NCI-H82 treated with DMSO at 0.1 percent for 48 hours (cell line): ENCODE data around the gene SUPT5H.
A peak's percentile ranks its signal among the peaks of the same experiment; 100 is the strongest.

Experiments used
- DNase-seq: peaks from one replicate; lab custom pipeline; 2025; ENCODE audit not compliant: unreplicated experiment; lab: John Stamatoyannopoulos, UW

The SUPT5H gene

DNA sequence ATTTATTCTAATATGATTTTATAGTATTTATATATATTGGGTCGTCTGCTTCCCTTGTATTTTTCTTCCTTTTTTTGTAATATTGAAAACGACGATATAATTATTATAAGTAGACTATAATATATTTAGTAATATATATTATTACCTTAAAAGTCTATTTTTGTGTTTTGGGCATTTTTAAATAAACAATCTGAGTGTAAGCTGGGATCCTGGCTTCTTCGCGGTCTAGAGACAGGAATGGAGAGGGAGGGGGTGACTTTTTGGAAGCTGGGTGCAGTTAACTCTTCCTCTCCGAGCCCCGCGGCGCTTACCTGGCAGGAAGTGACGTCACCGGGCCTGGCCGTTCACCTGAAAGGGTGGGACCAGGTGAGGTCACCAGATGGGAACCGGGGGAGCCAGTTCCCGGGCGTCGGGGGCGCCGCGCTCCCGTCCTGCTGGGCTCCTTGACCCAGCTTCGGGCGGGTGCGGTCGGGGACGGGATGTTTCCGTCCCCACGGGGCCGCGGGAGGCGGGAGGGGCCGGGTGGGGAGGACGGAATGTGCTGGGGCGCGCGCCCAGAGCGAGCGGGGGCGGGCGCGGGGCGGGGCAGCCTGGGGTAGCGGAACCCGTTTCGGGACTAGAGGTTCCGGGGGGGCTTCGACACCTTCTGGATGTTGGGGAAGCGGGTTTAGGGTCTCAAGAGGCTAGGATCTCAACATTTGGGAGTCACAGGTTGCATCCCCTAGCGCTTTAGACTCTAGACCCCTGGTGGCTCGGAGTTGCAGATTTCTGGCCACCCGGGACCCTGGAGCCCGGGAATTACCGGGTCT lies 36.0 kb upstream of the SUPT5H start:
- DNase-seq: no peak

DNA sequence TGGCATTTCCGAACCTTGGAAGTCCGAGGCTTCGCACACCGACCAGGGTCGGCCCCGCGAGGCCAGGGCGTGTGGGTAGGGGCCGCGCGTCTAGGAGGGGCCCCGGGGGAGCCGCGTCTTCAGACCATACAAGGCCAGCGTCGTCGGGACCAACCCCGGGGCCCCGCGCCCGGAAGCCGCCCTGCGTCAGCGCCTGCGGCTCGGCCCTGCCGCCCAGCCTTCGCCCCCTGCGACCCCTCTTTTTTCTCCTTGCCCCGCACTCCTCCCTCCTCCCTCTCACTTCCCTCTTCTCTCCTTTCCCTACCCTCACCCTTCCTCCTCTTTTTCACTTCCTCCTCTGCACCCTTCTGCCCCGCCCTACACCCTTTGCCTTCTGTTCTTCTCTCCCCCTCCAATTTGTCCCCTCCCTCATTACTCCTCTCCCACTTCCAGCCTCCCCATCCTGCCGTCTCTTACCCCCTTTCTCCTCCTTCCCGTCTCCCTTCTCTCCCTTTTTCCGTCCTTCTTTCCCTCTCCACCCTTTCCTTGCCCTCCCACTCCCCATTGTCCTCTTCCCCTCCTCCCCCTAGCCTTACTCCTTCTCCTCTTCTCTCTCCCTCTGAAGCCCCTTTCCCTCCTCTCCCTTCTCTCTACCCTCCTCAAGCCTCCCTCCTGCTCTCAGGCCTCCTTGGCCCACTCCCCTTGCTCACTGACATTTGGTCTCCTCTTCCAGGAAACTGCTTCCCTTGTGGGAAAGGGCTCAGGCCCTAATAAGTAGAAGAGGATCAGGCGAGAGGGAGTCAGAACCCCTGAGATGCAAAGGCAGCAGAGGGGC lies 35.2 kb upstream of the SUPT5H start:
- no peak for DNase-seq

DNA sequence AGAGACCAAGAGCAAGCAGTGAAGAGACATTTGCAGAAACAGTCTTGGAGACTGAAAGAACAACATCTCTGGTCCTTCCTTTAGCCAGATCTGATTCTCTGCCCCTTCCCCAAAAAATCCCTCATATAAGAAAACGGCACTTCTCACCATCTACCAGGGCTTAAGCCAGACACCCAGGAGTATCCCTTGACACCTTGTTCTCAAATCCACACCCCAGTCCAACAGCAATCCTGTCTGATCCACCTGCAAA lies 34.6 kb upstream of the SUPT5H start:
- DNase-seq: no peak

DNA sequence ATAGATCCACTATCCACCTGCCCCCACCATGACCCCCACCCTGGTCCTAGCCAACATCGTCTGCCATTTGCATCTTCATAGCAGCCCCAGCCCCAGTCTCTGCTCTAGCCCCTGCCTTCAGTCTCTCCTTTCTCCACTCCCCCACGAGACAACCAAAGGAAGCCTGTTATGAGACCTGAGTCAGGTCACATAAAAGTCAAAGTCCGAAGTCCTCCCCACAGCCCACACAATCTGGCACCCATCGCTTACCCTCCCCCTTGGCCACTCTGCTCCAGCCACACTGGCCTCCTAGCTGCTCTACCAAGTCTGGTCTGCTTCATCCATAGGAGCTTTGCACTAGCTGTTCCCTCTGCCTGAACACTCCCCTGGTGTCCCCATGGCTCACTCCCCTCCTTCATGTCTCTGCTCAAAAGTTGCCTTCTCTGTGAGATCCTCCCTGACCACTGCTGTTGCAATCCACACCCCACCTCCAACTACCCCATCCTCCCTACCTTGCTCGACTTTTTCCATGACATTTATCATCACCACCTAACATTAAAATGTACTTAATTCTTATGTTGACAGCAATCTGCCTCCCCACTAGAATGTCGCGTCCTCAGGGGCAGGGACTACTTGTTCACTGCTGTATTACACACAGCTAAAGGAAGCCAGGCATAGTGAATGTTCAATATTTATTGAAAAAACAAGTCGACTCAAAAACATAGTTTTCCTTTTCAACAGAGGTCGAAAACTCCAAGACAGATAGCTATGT lies 34.1 kb upstream of the SUPT5H start:
- no peak for DNase-seq

DNA sequence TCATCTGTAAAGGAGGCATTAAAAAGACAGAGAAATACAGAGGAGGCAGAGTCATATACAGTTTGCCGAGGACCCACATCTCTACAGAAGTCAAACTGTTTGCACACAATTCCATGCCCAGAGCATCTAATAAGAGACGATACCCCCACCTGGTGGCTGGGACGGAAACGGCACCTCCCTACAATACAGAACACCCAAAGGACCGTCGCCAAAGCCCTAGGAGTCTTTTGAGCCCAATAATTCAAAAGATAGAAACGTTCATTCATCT lies 33.6 kb upstream of the SUPT5H start:
- DNase-seq: peak; percentile 97

DNA sequence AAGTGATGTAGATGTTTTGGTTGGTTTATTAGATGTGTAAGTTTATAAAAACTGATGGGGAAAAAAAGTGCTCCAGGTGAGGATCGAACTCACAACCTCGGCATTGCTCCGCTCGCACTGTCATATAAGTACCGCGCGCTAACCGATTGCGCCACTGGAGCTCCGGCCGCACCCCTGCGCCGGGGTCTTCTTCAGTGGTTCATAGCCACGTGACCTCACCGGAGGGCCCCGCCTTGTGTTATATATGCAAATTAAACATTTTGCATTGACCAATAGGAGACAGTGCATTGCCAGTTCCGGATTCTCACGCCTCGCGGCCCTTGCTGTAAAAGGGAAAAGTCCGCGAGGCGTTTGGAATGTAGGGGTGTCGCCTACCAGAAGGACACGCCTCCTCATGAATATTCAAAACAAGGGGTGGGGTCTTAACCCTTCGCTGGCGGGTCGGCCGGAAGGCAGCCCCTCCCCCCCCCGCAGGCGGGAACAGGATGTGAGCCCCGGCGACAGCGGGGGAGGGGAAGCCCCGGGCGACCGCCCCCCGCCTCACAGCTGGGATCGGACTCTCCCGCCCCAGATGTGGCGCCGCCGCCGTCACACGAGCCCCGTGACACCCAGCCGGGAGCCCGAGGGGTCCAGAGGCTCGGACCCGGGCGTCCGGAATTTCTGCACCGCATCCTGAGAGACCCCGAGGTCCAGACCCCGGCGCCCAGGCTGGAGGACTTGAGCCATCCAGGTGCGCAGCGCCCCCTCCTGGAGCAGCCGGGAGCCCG lies 33.1 kb upstream of the SUPT5H start, which contains the start of gene PLEKHG2:
Gene PLEKHG2, plus strand, starts transcription at position 570 of the 767 bp plus-strand sequence. CDS start 1,418 bp downstream, outside the sequence.
- peak; percentile 99 for DNase-seq

DNA sequence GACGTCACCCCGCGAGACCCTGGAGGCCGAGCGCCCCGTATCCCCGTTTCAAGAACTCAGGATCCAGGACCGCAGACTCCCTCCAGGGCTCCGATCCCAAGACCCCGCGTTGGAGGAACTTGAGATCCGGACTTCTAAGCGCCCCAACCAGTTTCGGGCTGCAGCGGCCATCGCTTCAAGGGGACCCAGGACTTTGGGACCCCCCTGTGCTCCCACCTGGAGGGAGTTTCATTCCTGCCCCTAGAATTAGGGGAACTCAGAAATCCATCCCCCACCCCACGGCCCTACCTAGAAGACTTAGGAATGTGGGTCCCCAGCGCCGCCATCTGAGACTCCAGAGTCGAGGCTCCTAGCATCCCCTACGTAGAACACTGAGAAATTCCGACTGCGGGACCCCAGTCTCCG lies 32.5 kb upstream of the SUPT5H start:
- DNase-seq: no peak

DNA sequence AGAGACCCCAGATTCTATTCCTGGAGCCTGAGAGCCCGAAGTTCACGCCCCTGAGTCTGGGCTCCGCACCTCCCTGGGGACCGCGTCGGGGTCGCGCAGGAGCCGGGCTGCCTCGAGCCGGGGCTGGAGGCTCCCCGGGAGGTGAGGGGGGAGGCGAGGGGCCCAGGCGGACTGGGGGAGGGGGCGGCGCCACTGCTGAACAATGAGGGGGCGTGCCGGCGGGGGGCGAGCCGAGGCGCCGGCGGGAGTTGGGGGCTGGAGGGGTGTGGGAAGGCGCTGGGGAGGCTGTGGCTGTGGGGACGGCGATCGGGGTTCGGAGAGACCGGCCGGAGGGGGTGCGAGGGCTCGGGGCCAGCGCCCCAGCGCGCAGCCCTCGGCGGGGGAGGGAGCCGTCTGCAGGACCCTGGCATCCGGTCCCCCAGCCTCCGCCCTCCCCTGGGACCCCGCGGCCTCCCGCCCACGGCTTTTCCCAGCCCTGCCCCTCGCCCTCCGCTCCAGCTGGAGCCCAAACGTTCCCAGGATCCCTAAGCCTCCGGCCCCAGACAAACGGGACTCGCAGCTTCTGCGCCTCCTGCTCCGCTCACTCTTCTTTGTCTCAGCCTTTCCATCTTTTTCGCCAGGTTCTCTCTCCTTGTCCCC lies 32.0 kb upstream of the SUPT5H start:
- DNase-seq: peak; percentile 56

DNA sequence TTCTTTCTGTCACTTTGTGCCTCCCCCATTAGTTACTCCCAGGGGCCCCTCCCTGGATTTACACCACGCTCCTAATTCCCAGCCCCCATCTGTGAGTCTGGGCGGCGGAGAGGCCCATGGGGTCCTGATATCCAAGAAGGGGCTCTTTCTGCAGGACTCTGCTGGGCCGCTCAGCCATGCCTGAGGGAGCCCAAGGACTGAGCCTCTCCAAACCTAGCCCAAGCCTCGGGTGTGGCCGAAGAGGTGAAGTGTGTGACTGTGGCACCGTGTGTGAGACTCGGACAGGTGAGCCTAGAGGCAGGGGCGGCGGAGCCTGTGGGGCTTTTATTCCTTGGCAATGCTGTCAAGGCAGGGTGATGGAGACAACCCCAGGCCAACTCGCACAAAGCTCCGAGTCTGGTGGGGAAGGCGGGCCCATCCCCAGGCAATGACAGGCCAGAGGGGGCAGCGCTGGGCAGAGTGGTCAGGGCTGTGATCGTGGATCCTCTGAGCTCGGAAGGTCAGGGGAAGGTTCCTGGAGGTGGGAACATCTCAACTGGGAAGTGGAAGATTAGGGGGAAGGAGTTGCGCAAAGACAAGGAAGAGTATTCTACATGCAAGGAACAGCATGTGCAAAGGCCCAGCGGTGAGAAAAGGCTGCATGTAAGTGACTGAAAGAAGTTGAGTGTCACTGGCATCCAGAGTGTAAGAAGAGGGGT lies 31.3 kb upstream of the SUPT5H start:
- no peak for DNase-seq

DNA sequence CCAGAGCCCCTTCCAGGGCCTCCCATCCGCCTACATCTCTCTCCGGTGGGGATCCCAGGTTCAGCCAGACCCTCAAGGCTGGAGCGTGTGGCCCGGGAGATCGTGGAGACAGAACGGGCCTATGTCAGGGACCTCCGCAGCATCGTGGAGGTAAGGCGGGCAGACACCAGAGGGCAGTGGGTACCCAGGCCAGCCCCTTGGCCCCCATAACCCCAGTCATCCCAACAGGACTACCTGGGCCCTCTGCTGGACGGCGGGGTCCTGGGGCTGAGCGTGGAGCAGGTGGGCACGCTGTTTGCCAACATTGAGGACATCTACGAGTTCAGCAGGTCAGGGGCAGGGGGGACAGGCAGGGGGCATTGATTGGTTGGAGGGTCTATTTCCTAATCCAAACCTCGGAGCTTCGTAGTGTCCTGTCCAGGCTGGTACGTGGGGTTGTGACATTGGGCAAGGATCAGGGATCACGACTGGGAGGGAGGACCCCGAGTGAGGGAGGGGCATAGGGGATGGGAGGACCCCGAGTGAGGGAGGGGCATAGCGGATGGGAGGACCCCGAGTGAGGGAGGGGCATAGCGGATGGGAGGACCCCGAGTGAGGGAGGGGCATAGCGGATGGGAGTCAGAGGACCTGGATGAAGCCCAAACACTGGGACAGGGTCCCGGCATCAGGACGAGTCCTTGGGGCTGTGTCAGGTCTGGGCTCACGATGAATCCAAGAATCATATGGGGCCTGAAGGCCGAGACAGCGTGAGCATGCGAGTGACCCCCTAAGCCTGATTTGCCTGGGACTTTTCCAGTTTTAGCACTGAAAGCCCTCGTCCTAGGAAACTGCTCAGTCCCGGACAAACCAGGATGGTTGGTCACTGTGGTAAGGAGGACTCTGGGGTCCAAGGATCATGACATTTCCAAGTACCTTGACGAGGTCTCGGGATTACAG lies 30.0 kb upstream of the SUPT5H start:
- DNase-seq: no peak

DNA sequence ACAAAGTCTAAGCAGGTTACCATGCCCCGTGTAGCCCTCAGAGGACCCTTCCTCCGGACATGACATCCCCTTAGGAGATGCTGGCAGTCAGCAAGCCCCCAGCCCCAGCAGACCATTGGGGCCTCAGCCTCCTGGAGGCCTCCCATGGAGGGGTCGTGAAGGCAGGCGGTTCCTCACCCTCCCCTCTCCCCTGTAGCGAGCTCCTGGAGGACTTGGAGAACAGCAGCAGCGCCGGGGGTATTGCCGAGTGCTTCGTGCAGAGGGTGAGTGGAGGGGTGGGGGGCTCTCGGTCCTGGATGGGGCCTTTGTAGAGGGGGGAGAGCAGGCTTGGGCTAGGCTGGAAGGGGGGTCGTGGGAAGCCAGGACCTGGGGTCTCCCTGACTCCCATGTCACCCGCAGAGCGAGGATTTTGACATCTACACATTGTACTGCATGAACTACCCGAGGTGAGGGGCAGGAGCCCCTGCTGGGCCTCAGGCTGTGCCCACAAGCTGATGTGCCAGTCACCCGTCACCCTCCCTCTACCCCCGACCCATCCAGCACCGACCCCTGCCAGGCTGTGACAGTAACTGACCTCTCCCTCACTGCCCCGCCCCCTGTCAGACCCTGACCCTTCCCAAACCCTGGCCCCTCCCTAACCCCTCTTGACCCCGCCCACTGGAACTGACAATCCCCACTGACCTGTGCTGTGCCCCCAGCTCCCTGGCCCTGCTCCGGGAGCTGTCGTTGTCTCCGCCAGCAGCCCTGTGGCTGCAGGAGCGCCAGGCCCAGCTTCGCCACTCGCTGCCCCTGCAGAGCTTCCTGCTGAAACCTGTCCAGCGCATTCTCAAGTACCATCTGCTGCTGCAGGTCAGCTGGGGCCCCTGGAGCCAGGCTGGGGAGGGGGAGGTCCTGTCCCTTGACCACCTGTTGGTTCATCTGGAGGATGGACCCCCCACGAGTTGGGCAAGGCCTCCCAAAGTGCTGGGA lies 28.9 kb upstream of the SUPT5H start:
- no peak for DNase-seq

DNA sequence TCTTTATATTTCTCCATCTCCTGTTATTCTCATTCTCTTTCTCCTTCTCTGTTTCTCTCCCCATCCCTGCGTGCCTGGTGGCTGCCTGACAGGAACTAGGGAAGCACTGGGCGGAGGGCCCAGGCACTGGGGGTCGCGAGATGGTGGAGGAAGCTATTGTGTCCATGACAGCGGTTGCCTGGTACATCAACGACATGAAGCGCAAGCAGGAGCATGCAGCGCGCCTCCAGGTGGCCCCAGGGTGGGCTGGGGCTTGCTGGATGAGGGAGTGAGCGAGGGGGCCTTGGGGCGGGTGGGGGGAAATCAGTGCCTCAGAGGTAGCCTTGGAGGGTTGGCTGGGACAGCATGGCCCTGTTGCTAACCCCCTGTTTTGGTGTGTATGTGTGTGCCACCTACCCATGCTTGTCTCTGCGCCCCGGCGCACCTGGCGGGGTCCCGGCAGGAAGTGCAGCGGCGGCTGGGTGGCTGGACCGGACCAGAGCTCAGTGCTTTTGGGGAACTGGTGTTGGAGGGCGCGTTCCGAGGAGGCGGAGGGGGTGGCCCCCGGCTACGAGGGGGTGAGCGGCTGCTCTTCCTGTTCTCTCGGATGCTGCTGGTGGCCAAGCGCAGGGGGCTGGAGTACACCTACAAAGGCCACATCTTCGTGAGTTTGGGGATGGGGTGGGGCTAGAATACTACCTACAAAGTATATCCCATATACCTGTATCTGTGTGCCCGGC lies 27.8 kb upstream of the SUPT5H start:
- DNase-seq: no peak

DNA sequence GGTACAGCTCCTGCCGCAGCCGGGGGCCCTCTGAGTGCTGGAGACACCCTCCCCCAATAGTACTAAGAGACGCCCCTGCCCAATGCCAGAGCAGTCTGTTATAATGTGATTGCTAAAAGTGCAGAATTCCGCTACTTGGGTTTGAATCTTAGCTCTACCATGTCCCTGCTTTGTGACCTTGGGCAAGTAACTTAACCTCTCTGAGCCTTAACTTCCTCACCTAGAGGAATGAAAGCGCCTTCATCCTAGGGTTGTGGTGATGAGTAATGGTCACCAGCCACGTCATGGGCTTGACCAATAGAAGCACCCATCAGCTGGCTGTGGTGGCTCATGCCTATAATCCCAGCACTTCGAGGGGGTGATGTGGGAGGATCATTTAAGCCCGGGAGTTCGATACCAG lies 26.4 kb upstream of the SUPT5H start:
- no peak for DNase-seq

DNA sequence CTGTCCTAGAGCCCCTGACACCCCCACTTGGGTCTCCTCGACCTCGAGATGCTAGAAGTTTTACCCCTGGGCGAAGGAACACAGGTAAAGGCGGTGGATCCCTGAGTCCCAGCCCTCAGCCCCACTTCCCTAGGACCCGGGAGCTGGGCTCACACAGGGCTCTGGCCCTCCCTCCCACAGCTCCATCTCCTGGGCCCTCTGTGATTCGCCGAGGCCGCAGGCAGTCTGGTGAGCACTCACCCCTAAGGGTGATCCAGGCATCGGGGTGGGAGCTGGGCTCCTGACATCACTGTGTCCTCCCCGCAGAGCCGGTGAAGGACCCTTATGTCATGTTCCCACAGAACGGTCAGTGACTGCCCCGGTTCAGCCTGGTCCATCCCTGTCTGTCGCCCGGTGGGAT lies 24.6 kb upstream of the SUPT5H start:
- no peak for DNase-seq

DNA sequence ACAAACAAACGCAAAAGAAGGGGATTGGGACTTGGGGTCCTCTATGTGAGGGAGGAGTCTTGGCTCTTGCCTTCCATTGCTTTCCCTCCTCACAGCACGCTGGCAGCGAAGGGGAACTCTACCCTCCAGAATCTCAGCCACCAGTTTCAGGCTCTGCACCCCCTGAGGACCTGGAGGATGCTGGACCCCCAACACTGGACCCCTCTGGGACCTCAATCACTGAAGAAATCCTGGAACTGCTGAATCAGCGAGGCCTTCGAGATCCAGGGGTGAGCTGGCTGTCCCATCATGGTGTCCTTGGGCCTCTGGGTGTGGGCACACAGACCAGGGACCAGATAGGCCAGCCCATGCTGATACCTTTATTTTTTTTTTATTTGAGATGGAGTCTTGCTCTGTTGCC lies 23.4 kb upstream of the SUPT5H start:
- DNase-seq: no peak

DNA sequence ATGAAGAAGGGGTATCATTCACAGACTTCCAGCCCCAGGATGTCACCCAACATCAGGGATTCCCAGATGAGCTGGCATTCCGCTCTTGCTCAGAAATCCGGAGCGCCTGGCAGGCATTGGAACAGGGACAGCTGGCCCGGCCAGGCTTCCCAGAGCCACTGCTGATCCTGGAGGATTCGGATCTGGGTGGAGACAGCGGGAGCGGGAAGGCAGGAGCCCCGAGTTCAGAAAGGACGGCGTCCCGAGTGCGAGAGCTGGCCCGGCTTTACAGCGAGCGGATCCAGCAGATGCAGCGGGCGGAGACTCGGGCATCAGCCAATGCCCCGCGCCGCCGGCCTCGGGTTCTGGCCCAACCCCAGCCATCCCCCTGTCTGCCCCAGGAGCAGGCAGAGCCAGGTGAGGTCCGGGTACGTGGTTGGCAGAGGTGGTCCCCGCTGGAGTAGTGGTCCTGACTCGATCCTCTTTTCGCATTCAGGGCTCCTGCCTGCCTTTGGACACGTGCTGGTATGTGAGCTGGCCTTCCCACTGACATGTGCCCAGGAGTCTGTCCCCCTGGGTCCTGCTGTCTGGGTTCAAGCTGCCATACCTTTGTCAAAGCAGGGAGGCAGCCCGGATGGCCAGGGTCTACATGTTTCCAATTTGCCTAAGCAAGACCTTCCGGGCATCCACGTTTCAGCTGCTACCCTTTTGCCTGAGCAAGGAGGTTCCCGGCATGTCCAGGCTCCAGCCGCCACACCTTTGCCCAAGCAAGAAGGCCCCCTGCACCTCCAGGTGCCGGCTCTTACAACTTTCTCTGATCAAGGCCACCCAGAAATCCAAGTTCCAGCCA lies 21.9 kb upstream of the SUPT5H start:
- no peak for DNase-seq

DNA sequence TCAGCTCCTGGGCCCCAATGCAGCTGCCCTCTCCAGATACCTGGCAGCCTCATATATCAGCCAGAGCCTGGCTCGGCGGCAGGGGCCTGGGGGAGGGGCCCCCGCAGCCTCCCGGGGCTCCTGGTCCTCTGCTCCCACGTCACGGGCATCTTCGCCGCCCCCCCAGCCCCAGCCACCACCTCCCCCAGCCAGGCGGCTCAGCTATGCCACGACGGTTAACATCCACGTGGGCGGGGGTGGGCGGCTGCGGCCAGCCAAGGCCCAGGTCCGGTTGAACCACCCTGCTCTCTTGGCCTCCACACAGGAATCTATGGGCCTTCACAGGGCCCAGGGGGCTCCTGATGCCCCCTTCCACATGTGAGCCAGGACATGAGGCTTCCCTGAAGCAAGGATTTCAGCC lies 20.4 kb upstream of the SUPT5H start:
- no peak for DNase-seq
